ENCODE data around the gene TBATA.

TBATA gene

DNA sequence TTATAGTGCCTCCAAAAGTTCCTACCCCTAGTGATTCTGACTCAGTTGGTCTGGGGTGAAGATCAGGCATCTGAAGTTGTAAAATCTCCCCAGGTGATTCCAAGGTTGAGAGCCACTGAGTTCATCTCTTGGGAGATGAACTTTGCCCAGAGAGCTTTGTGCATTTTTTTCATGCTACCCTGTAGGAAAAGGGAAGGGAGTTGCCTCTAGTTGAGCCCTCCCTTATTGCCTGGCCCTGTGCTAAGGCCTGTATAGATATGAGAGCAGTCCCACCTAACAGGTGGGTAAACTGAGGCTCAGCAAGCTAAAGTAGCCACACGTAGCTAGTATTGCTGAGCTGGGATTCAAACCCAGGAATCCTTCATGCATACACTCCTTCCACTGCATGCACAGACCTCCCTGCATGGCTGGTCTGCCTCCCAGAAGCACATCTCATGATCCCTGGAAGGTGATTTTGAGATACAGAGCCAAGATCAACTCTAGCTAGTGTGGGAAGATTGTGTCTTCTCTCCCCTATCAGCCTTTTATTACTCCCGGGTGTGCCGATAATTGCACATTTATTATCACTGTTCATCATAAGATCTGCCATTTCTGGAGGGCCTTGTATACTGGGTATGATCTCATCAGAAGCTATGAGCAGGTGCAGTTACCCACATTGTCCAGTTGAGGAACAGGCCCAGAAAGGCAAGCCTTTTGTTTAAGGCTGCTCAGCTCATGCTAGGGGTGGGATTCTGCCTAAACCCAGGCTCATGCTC is 47.0 kb downstream of the TBATA start:
- no peaks in the 10 kb centered on the region for H3K27me3 ChIP-seq (replicated peaks in 2 of 5; ENCODE audit: control insufficient read depth in 4 of 5, insufficient read depth in 5 of 5, low read length in 4 of 5)
- no peak overlapping the region for H3K27ac ChIP-seq (ENCODE audit: insufficient read depth in 1 of 2, low read depth in 1 of 2, low read length in 2 of 2, poor library complexity in 1 of 2, severe bottlenecking in 2 of 2)
- no peak overlapping the region for H3K4me3 ChIP-seq (ENCODE audit: control insufficient read depth in 1 of 7, extremely low read depth in 1 of 7, insufficient read depth in 4 of 7, low read depth in 2 of 7, low read length in 6 of 7)
- no peaks in the 10 kb centered on the region for H3K36me3 ChIP-seq (ENCODE audit: control insufficient read depth in 4 of 4, insufficient read depth in 4 of 4, low read length in 3 of 4)
- peaks cover 0 to 28% (median 16%) of the 10 kb centered on the region in 4 experiments for H3K4me1 ChIP-seq (ENCODE audit: control extremely low read depth in 1 of 4, control insufficient read depth in 4 of 4, insufficient read depth in 4 of 4, low read length in 3 of 4)
- ChIA-PET CTCF (interaction anchor here (0.9 to 1.8 kb wide), 5 partner anchors 10 to 188 kb away, joined by 3 to 4 read pairs (median 3); no protein-coding TSS in a partner anchor), POLR2A (no interaction called here)
- no peak for DNase-seq
- WGBS (ENCODE audit: insufficient coverage) = 96% methylated on average over 3 of the region's 3 CpGs
- H3K9me3 ChIP-seq (ENCODE audit: control extremely low read depth in 1 of 5, control insufficient read depth in 4 of 5, insufficient read depth in 2 of 5, low read depth in 1 of 5, low read length in 4 of 5) = no peaks in the 10 kb centered on the region

DNA sequence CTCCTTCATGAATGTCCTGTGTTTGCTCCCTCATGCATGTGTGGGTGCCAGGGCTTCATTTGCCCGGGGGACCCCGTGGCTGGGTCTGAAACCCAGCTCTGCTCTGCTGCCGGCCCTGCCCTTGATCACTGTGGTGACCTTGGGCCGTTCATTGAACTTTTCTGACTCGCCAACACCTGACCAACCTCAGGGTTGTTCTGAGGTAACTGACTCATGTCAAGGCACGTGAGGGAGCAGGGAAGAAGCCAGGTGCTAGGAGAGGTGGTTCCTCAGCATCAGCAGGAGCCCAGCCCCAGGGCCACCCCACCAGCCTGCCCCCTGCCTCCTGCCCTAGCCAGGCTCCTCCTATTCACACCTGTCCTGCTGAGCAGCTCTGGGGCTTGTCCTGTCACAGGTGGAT is 47.9 kb downstream of the TBATA start:
- no peaks in the 10 kb centered on the region for H3K27me3 ChIP-seq (replicated peaks in 2 of 5; ENCODE audit: control insufficient read depth in 4 of 5, insufficient read depth in 5 of 5, low read length in 4 of 5)
- H3K27ac ChIP-seq (ENCODE audit: insufficient read depth in 1 of 2, low read depth in 1 of 2, low read length in 2 of 2, poor library complexity in 1 of 2, severe bottlenecking in 2 of 2) = no peak overlapping the region
- no peaks in the 10 kb centered on the region for H3K9me3 ChIP-seq (ENCODE audit: control extremely low read depth in 1 of 5, control insufficient read depth in 4 of 5, insufficient read depth in 2 of 5, low read depth in 1 of 5, low read length in 4 of 5)
- 96% methylated on average over 6 of the region's 6 CpGs for WGBS (ENCODE audit: insufficient coverage)
- no peaks in the 10 kb centered on the region for H3K36me3 ChIP-seq (ENCODE audit: control insufficient read depth in 4 of 4, insufficient read depth in 4 of 4, low read length in 3 of 4)
- no peak overlapping the region for H3K4me3 ChIP-seq (ENCODE audit: control insufficient read depth in 1 of 7, extremely low read depth in 1 of 7, insufficient read depth in 4 of 7, low read depth in 2 of 7, low read length in 6 of 7)
- no peak for DNase-seq
- POLR2A ChIA-PET = no interaction called here
- peaks cover 0 to 19% (median 6%) of the 10 kb centered on the region in 4 experiments for H3K4me1 ChIP-seq (ENCODE audit: control extremely low read depth in 1 of 4, control insufficient read depth in 4 of 4, insufficient read depth in 4 of 4, low read length in 3 of 4)
- CTCF ChIA-PET = interaction anchor here (1.0 to 1.8 kb wide), 2 partner anchors 16 to 23 kb away, joined by 3 to 4 read pairs; no protein-coding TSS in a partner anchor

DNA sequence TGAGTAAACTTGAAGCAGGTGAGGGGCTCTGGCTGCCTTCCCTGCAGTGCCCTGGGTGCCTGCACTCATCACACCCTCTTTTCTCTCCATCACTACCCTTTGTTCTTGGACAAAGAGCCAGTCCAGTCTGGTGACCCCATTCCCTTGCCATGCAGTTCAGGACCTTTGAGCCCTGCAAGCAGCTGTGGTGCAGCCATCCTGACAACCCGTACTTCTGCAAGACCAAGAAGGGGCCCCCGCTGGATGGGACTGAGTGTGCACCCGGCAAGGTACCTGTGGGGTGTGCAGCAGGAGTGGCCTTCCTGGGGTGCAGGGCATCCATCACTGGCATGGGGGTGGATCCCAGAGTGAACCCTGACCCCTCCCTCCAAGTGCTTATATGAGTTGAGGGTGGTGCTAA is 48.7 kb downstream of the TBATA start:
- no peaks in the 10 kb centered on the region for H3K27me3 ChIP-seq (replicated peaks in 2 of 5; ENCODE audit: control insufficient read depth in 4 of 5, insufficient read depth in 5 of 5, low read length in 4 of 5)
- 100% methylated on average over 3 of the region's 3 CpGs for WGBS (ENCODE audit: insufficient coverage)
- no peak for DNase-seq
- H3K4me1 ChIP-seq (ENCODE audit: control extremely low read depth in 1 of 4, control insufficient read depth in 4 of 4, insufficient read depth in 4 of 4, low read length in 3 of 4) = peaks cover 0 to 14% (median under 1%) of the 10 kb centered on the region in 4 experiments
- ChIA-PET POLR2A (no interaction called here), CTCF (interaction anchor here (1.8 kb wide), 1 partner anchor 24 kb away, joined by 4 read pairs; no protein-coding TSS in a partner anchor)
- no peaks in the 10 kb centered on the region for H3K9me3 ChIP-seq (ENCODE audit: control extremely low read depth in 1 of 5, control insufficient read depth in 4 of 5, insufficient read depth in 2 of 5, low read depth in 1 of 5, low read length in 4 of 5)
- no peak overlapping the region for H3K4me3 ChIP-seq (ENCODE audit: control insufficient read depth in 1 of 7, extremely low read depth in 1 of 7, insufficient read depth in 4 of 7, low read depth in 2 of 7, low read length in 6 of 7)
- no peak overlapping the region for H3K27ac ChIP-seq (ENCODE audit: insufficient read depth in 1 of 2, low read depth in 1 of 2, low read length in 2 of 2, poor library complexity in 1 of 2, severe bottlenecking in 2 of 2)
- no peaks in the 10 kb centered on the region for H3K36me3 ChIP-seq (ENCODE audit: control insufficient read depth in 4 of 4, insufficient read depth in 4 of 4, low read length in 3 of 4)

DNA sequence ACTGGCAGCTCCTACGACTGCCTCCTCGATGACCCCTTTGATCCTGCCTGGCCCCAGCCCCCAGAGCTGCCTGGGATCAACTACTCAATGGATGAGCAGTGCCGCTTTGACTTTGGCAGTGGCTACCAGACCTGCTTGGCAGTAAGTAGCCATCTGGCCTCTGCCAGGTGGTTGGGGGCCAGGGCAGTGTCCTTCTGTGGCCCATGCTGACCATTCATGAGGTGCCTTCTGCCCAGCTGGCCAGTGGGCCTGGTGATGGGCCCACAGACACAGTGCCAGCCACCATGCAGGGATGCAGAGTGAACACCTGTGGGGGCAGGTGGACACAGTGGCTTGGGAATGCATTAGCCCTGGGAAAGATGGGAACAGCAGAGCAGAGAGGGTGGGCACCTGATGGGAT is 50.0 kb downstream of the TBATA start:
- H3K4me3 ChIP-seq (ENCODE audit: control insufficient read depth in 1 of 7, extremely low read depth in 1 of 7, insufficient read depth in 4 of 7, low read depth in 2 of 7, low read length in 6 of 7) = no peak overlapping the region

DNA sequence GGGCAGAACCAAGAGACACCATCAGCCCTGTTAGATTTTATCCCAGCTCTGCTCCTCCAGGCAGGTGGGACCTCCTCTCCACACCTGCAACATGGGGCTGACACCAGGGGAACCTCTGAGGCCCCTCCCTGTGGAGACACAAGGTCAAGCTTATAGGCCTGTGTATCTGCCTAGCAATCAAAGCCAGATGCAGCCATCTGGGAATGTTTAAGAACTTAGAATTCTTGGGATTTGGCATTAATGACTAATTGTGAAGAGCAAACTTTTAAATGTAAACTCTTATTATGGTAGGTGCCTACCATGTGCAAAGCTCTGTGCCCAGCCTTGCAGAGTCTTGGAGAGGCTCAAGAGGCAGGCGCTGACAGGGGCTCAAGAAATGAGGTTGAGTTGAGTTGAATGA is 52.1 kb downstream of the TBATA start:
- no peak for DNase-seq
- POLR2A ChIA-PET = no interaction called here
- H3K27ac ChIP-seq (ENCODE audit: insufficient read depth in 1 of 2, low read depth in 1 of 2, low read length in 2 of 2, poor library complexity in 1 of 2, severe bottlenecking in 2 of 2) = no peak overlapping the region
- WGBS (ENCODE audit: insufficient coverage) = 100% methylated on average over 1 of the region's 1 CpG
- peaks cover 0 to 4% (median 0%) of the 10 kb centered on the region in 4 experiments for H3K4me1 ChIP-seq (ENCODE audit: control extremely low read depth in 1 of 4, control insufficient read depth in 4 of 4, insufficient read depth in 4 of 4, low read length in 3 of 4)
- no peaks in the 10 kb centered on the region for H3K9me3 ChIP-seq (ENCODE audit: control extremely low read depth in 1 of 5, control insufficient read depth in 4 of 5, insufficient read depth in 2 of 5, low read depth in 1 of 5, low read length in 4 of 5)
- no peaks in the 10 kb centered on the region for H3K27me3 ChIP-seq (replicated peaks in 2 of 5; ENCODE audit: control insufficient read depth in 4 of 5, insufficient read depth in 5 of 5, low read length in 4 of 5)
- H3K4me3 ChIP-seq (ENCODE audit: control insufficient read depth in 1 of 7, extremely low read depth in 1 of 7, insufficient read depth in 4 of 7, low read depth in 2 of 7, low read length in 6 of 7) = no peak overlapping the region
- CTCF ChIA-PET = interaction anchor here (0.6 to 1.7 kb wide), 3 partner anchors 8 to 431 kb away, joined by 3 to 4 read pairs (median 3); no protein-coding TSS in a partner anchor
- H3K36me3 ChIP-seq (ENCODE audit: control insufficient read depth in 4 of 4, insufficient read depth in 4 of 4, low read length in 3 of 4) = no peaks in the 10 kb centered on the region

More for the DNA sequence above, 50.0 kb downstream of the TBATA start:
- CTCF ChIA-PET = interaction anchor here (1.3 kb wide), 1 partner anchor 186 kb away, joined by 3 read pairs; no protein-coding TSS in a partner anchor
- H3K4me1 ChIP-seq (ENCODE audit: control extremely low read depth in 1 of 4, control insufficient read depth in 4 of 4, insufficient read depth in 4 of 4, low read length in 3 of 4) = peaks cover 0 to 4% (median 0%) of the 10 kb centered on the region in 4 experiments
- POLR2A ChIA-PET = interaction anchor here (0.6 kb wide), 1 partner anchor 63 kb away, joined by 3 read pairs; no protein-coding TSS in a partner anchor
- no peak for DNase-seq
- no peaks in the 10 kb centered on the region for H3K9me3 ChIP-seq (ENCODE audit: control extremely low read depth in 1 of 5, control insufficient read depth in 4 of 5, insufficient read depth in 2 of 5, low read depth in 1 of 5, low read length in 4 of 5)
- WGBS (ENCODE audit: insufficient coverage) = 100% methylated on average over 1 of the region's 3 CpGs
- H3K36me3 ChIP-seq (ENCODE audit: control insufficient read depth in 4 of 4, insufficient read depth in 4 of 4, low read length in 3 of 4) = no peaks in the 10 kb centered on the region
- H3K27me3 ChIP-seq (replicated peaks in 2 of 5; ENCODE audit: control insufficient read depth in 4 of 5, insufficient read depth in 5 of 5, low read length in 4 of 5) = no peaks in the 10 kb centered on the region
- H3K27ac ChIP-seq (ENCODE audit: insufficient read depth in 1 of 2, low read depth in 1 of 2, low read length in 2 of 2, poor library complexity in 1 of 2, severe bottlenecking in 2 of 2) = no peak overlapping the region

DNA sequence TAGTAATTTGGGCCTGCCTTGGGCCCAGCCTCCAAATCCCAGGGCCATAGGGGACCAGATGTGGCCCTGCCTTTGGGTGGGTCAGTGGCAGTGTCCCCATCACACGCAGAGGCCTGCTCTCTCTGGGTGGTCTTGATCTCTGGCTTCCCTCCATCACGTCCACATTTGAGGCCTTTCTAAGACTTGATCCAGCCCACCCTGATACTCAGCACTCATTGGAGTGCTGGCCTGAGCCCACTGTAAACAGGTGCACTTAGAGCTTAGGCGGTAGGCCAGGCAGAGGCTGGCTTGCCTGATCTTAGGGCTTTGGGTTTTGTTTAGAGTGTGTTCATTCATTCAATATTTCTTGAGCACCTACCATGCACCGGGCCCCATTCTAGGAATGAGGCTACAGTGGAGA is 52.6 kb downstream of the TBATA start:
- ChIA-PET POLR2A (no interaction called here), CTCF (interaction anchor here (0.6 to 1.7 kb wide), 3 partner anchors 9 to 430 kb away, joined by 3 to 4 read pairs (median 3); no protein-coding TSS in a partner anchor)
- no peaks in the 10 kb centered on the region for H3K9me3 ChIP-seq (ENCODE audit: control extremely low read depth in 1 of 5, control insufficient read depth in 4 of 5, insufficient read depth in 2 of 5, low read depth in 1 of 5, low read length in 4 of 5)
- H3K27me3 ChIP-seq (replicated peaks in 2 of 5; ENCODE audit: control insufficient read depth in 4 of 5, insufficient read depth in 5 of 5, low read length in 4 of 5) = no peaks in the 10 kb centered on the region
- no peak overlapping the region for H3K4me3 ChIP-seq (ENCODE audit: control insufficient read depth in 1 of 7, extremely low read depth in 1 of 7, insufficient read depth in 4 of 7, low read depth in 2 of 7, low read length in 6 of 7)
- H3K4me1 ChIP-seq (ENCODE audit: control extremely low read depth in 1 of 4, control insufficient read depth in 4 of 4, insufficient read depth in 4 of 4, low read length in 3 of 4) = peaks cover 0 to 4% (median 0%) of the 10 kb centered on the region in 4 experiments
- no peak for DNase-seq
- no peaks in the 10 kb centered on the region for H3K36me3 ChIP-seq (ENCODE audit: control insufficient read depth in 4 of 4, insufficient read depth in 4 of 4, low read length in 3 of 4)
- WGBS (ENCODE audit: insufficient coverage) = 98% methylated on average over 3 of the region's 4 CpGs
- H3K27ac ChIP-seq (ENCODE audit: insufficient read depth in 1 of 2, low read depth in 1 of 2, low read length in 2 of 2, poor library complexity in 1 of 2, severe bottlenecking in 2 of 2) = no peak overlapping the region

DNA sequence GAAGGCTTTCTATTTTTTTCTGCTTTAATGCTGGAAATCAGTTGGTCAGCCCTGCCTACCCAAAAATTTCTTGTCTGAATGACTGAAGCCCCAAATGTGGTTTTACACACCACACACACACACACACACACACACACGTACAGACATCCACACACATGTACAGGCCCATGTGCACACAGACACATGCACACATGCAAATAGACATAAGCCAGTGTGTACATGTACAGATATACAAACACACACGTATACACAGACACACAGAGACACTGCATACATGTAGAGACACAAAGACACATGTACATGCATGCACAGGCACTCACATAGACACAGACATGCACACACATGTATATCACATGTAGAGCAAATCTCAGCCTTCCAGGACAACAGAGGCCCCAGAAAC is 54.2 kb downstream of the TBATA start:
- no peak for DNase-seq
- Histone ChIP-seq H3K27me3 (replicated peaks in 2 of 5; ENCODE audit: control insufficient read depth in 4 of 5, insufficient read depth in 5 of 5, low read length in 4 of 5) (no peaks in the 10 kb centered on the region), H3K27ac (ENCODE audit: insufficient read depth in 1 of 2, low read depth in 1 of 2, low read length in 2 of 2, poor library complexity in 1 of 2, severe bottlenecking in 2 of 2) (no peak overlapping the region), H3K36me3 (ENCODE audit: control insufficient read depth in 4 of 4, insufficient read depth in 4 of 4, low read length in 3 of 4) (no peaks in the 10 kb centered on the region), H3K4me1 (ENCODE audit: control extremely low read depth in 1 of 4, control insufficient read depth in 4 of 4, insufficient read depth in 4 of 4, low read length in 3 of 4) (peaks cover 0 to 4% (median 0%) of the 10 kb centered on the region in 4 experiments), H3K4me3 (ENCODE audit: control insufficient read depth in 1 of 7, extremely low read depth in 1 of 7, insufficient read depth in 4 of 7, low read depth in 2 of 7, low read length in 6 of 7) (no peak overlapping the region), H3K9me3 (ENCODE audit: control extremely low read depth in 1 of 5, control insufficient read depth in 4 of 5, insufficient read depth in 2 of 5, low read depth in 1 of 5, low read length in 4 of 5) (no peaks in the 10 kb centered on the region)
- CTCF ChIA-PET = interaction anchor here (1.0 kb wide), 1 partner anchor 29 kb away, joined by 3 read pairs; no protein-coding TSS in a partner anchor
- 100% methylated on average over 1 of the region's 2 CpGs for WGBS (ENCODE audit: insufficient coverage)
- POLR2A ChIA-PET = no interaction called here
